ENCODE results near the gene RUSC2. TPM values are rescaled to one million over a fixed set of nuclear protein-coding genes. Genes with fewer than 3 reads are reported as not detected.
"Not testable (repeated sequence)": the region's sequence is repeated elsewhere in the genome, so short reads cannot be mapped to it uniquely, and the experiment has no call there.

The RUSC2 gene
- total and polyA plus RNA-seq, 7 donors: 34.4 to 101 (median 53.9) TPM

GRCh38 chr9:35522700-35523099, 32.8 kb downstream of the RUSC2 start:
- WGBS, 3 donors: 48 to 69% (median 53%) methylated on average over 1 of the region's 1 CpG
- H3K4me1 ChIP-seq: peaks cover 78% of the 10 kb centered on the region
- no peak overlapping the region for H3K4me3 ChIP-seq
- intact Hi-C loops (cut with DNase I): loop anchor here in 1 of 2 donors (5.0 kb wide), 1 partner anchor 35 kb away; no protein-coding TSS in a partner anchor
- ATAC-seq (no peak), DNase-seq (no peak)
- H3K27me3 ChIP-seq (ENCODE audit: insufficient read depth in 3 of 3, low read length in 2 of 3): no peaks in the 10 kb centered on the region
- no peaks in the 10 kb centered on the region for H3K9me3 ChIP-seq
- H3K27ac ChIP-seq: peak overlapping the region; percentile 92
- no peak for TF ChIP-seq CTCF (IDR thresholded peaks at IDR 0.05)
- no peaks in the 10 kb centered on the region for H3K36me3 ChIP-seq (ENCODE audit: insufficient read depth in 1 of 2, low read depth in 1 of 2)

GRCh38 chr9:35523556-35523955, 33.6 kb downstream of the RUSC2 start:
- DNase-seq; H3K9me3 ChIP-seq; H3K4me3 ChIP-seq; H3K36me3 ChIP-seq (ENCODE audit: insufficient read depth in 1 of 2, low read depth in 1 of 2); H3K27me3 ChIP-seq (ENCODE audit: insufficient read depth in 3 of 3, low read length in 2 of 3); ATAC-seq: not testable (repeated sequence)
- peak overlapping the region; percentile 92 for H3K27ac ChIP-seq
- intact Hi-C loops (cut with DNase I): loop anchor here in 1 of 2 donors (5.0 kb wide), 1 partner anchor 34 kb away; no protein-coding TSS in a partner anchor
- H3K4me1 ChIP-seq: peaks cover 74% of the 10 kb centered on the region

GRCh38 chr9:35526087-35526801, 36.3 kb downstream of the RUSC2 start:
- DNase-seq (no peak), ATAC-seq (peak in 1 of 4 donors; percentile 24)
- no peak for TF ChIP-seq CTCF (IDR thresholded peaks at IDR 0.05)
- Histone ChIP-seq H3K9me3 (no peaks in the 10 kb centered on the region), H3K27me3 (ENCODE audit: insufficient read depth in 3 of 3, low read length in 2 of 3) (no peaks in the 10 kb centered on the region), H3K4me3 (no peak overlapping the region), H3K36me3 (ENCODE audit: insufficient read depth in 1 of 2, low read depth in 1 of 2) (no peaks in the 10 kb centered on the region), H3K27ac (peak overlapping the region; percentile 73), H3K4me1 (peaks cover 63% of the 10 kb centered on the region)
- WGBS, 3 donors: 8 to 50% (median 17%) methylated on average over 1 of the region's 1 CpG
- intact Hi-C loops (cut with DNase I): no loop called here

GRCh38 chr9:35529161-35529823, 39.4 kb downstream of the RUSC2 start:
- no peak for TF ChIP-seq CTCF (IDR thresholded peaks at IDR 0.05)
- 48 to 65% (median 59%) methylated on average over 3 of the region's 3 CpGs for WGBS, 3 donors
- H3K27me3 ChIP-seq (ENCODE audit: insufficient read depth in 3 of 3, low read length in 2 of 3): no peaks in the 10 kb centered on the region
- intact Hi-C loops (cut with DNase I): no loop called here
- ATAC-seq (peak in 3 of 4 donors; percentile 51 to 80 (median 71)), DNase-seq (no peak)
- no peaks in the 10 kb centered on the region for H3K36me3 ChIP-seq (ENCODE audit: insufficient read depth in 1 of 2, low read depth in 1 of 2)
- H3K4me1 ChIP-seq: peaks cover 46% of the 10 kb centered on the region
- H3K9me3 ChIP-seq: no peaks in the 10 kb centered on the region
- no peak overlapping the region for H3K4me3 ChIP-seq
- H3K27ac ChIP-seq: peak overlapping the region; percentile 40

- intact Hi-C loops (cut with DNase I): no loop called here
- Histone ChIP-seq H3K4me3 (no peak overlapping the region), H3K9me3 (no peaks in the 10 kb centered on the region), H3K27me3 (ENCODE audit: insufficient read depth in 3 of 3, low read length in 2 of 3) (no peaks in the 10 kb centered on the region), H3K4me1 (peaks cover 53% of the 10 kb centered on the region), H3K36me3 (ENCODE audit: insufficient read depth in 1 of 2, low read depth in 1 of 2) (no peaks in the 10 kb centered on the region), H3K27ac (peak overlapping the region; percentile 51)
- ATAC-seq (peak; percentile 53 to 64 (median 60)), DNase-seq (no peak)
- TF ChIP-seq CTCF (IDR thresholded peaks at IDR 0.05): no peak
Observed at GRCh38 chr9:35533398-35533797, 43.5 kb downstream of the RUSC2 start.

- intact Hi-C loops (cut with DNase I); H3K36me3 ChIP-seq (ENCODE audit: insufficient read depth in 1 of 2, low read depth in 1 of 2); H3K4me3 ChIP-seq; H3K9me3 ChIP-seq; DNase-seq; H3K27me3 ChIP-seq (ENCODE audit: insufficient read depth in 3 of 3, low read length in 2 of 3): not testable (repeated sequence)
- Histone ChIP-seq H3K27ac (peak overlapping the region; percentile 24), H3K4me1 (peaks cover 53% of the 10 kb centered on the region)
- 93 to 99% (median 97%) methylated on average over 3 of the region's 3 CpGs for WGBS, 3 donors
- ATAC-seq: peak in 1 of 4 donors; percentile 24
Observed at GRCh38 chr9:35534921-35535320, 45.0 kb downstream of the RUSC2 start.
